GM19351 (cell line): ENCODE measurements around the gene HSD11B1L.
A peak's percentile ranks its signal among the peaks of the same experiment; 100 is the strongest.

Source experiments
- ATAC-seq: cut with Tn5 transposase; IDR thresholded peaks from one replicate; pipeline ENCODE4 v1.9.1; 2021; ENCODE audit warnings: mild to moderate bottlenecking, moderate library complexity; ENCODE audit not compliant: unreplicated experiment

The HSD11B1L gene

GRCh38 chr19:5680437-5681368 is at the start of gene HSD11B1L, which contains the start of gene MICOS13:
HSD11B1L (plus strand) TSS chr19:5681027; CDS start chr19:5684833, 3,806 bp downstream.
MICOS13 (minus strand) TSS chr19:5680516; CDS start chr19:5680486, 30 bp downstream.
- peak; percentile 88 for ATAC-seq

GRCh38 chr19:5631567-5632240 is 49.1 kb upstream of the HSD11B1L start:
- no peak for ATAC-seq

- no peak for ATAC-seq
Measured at GRCh38 chr19:5632241-5632612, 48.6 kb upstream of the HSD11B1L start.

- no peak for ATAC-seq
Measured at GRCh38 chr19:5632657-5633056, 48.2 kb upstream of the HSD11B1L start.

- no peak for ATAC-seq
Measured at GRCh38 chr19:5635427-5635826, 45.4 kb upstream of the HSD11B1L start.

GRCh38 chr19:5637971-5638370 is 42.9 kb upstream of the HSD11B1L start:
- ATAC-seq, result no peak

GRCh38 chr19:5641171-5641570 is 39.7 kb upstream of the HSD11B1L start:
- ATAC-seq, result no peak

- ATAC-seq, result no peak
Measured at GRCh38 chr19:5642204-5642603, 38.6 kb upstream of the HSD11B1L start.

GRCh38 chr19:5643060-5643459 is 37.8 kb upstream of the HSD11B1L start:
- ATAC-seq, result no peak

- no peak for ATAC-seq
Measured at GRCh38 chr19:5644037-5644436, 36.8 kb upstream of the HSD11B1L start.

GRCh38 chr19:5645409-5645808 is 35.4 kb upstream of the HSD11B1L start:
- ATAC-seq, result no peak

GRCh38 chr19:5646703-5647102 is 34.1 kb upstream of the HSD11B1L start:
- no peak for ATAC-seq

GRCh38 chr19:5648464-5648863 is 32.4 kb upstream of the HSD11B1L start:
- ATAC-seq, result no peak

- ATAC-seq, result no peak
Measured at GRCh38 chr19:5651361-5651760, 29.5 kb upstream of the HSD11B1L start.

GRCh38 chr19:5652261-5652660 is 28.6 kb upstream of the HSD11B1L start:
- no peak for ATAC-seq

- ATAC-seq, result no peak
Measured at GRCh38 chr19:5654931-5655330, 25.9 kb upstream of the HSD11B1L start.

GRCh38 chr19:5655412-5655811 is 25.4 kb upstream of the HSD11B1L start:
- ATAC-seq, result no peak

- ATAC-seq, result no peak
Measured at GRCh38 chr19:5661483-5661882, 19.3 kb upstream of the HSD11B1L start.

GRCh38 chr19:5663904-5664303 is 16.9 kb upstream of the HSD11B1L start:
- ATAC-seq, result no peak

- ATAC-seq, result no peak
Measured at GRCh38 chr19:5664515-5664914, 16.3 kb upstream of the HSD11B1L start.

GRCh38 chr19:5665781-5666513 is 14.9 kb upstream of the HSD11B1L start:
- no peak for ATAC-seq
